AG09319 (cell line): ENCODE measurements around the gene RSRC1.
"Not testable (repeated sequence)": the region's sequence is repeated elsewhere in the genome, so short reads cannot be mapped to it uniquely, and the experiment has no call there.

ENCODE experiments used
- DNase-seq: peaks from one replicate; pipeline ENCODE4 v3.0.0-alpha.2; 2010; ENCODE audit warnings: low read depth; ENCODE audit errors: extremely low read depth
- CTCF ChIP-seq: IDR thresholded peaks from 2 replicates; pipeline ENCODE4 v1.5.1; 2011; ENCODE audit warnings: low read depth, mild to moderate bottlenecking, inconsistent platforms, low read length, moderate library complexity

RSRC1 gene

DNA sequence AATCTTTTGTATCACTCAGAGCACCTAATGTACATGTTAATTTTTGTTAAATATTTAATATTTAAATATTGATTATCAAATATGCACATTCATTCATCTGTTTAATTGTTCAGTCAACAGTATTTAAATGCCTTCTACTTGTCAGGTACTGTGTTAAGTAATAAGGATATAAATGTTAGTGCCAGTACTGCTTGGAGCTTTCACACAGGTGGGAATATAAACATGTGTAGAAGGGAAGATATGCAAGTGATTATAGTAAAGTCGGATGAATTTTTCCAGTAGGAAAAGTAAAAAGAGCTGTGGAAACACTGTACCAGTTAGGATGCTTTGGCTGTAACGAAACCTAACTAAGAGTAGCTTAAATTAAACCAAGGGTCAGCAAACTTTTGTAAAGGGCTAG lies 95.4 kb downstream of the RSRC1 start:
- no peak for TF ChIP-seq CTCF
- no peak for DNase-seq

DNA sequence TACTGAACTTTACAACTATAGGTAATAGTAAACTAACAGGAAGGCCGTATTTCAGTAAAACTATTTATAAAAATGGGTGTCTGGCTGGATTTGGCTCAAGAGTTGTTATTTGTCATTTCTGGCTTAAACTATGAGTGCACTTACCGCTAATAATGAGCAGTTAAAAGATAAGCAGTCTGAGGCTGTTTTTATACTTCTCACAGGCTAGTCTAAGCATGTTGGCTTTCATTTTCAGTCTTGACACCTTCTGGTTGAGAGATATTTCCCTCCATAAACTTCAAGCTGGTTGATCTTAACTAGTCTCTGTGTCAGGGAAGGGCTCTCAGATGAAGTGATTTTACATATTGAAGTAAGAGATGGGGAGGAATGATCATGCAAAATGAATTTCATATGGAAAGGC lies 96.1 kb downstream of the RSRC1 start:
- no peak for DNase-seq
- TF ChIP-seq CTCF, result no peak

DNA sequence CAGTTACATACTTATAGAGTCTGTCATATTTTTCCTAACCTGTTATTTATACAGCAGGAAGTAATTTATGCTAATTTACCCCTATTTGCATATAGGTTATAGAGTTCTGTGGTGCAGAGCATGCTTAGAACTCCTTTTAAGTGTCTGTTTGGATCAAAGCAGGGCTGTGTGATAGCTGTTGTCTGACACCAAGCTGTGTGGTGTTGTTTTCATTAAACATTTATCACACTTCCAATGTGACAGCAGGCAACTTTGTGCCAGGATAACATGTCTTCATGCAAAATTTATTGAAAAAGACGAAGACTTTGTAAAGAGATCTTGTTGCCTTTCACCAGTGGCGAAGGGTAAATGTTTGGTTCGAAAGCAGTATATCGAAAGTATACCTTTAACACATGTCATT lies 100.2 kb downstream of the RSRC1 start:
- TF ChIP-seq CTCF, result no peak

GRCh38 chr3:158213461-158213860 lies 103.6 kb downstream of the RSRC1 start:
- DNase-seq, result no peak
- TF ChIP-seq CTCF, result no peak

More for the DNA sequence above, 100.2 kb downstream of the RSRC1 start:
- no peak for DNase-seq

GRCh38 chr3:158217992-158218391 lies 108.1 kb downstream of the RSRC1 start:
- TF ChIP-seq CTCF, result no peak
- no peak for DNase-seq

GRCh38 chr3:158220575-158220974 lies 110.7 kb downstream of the RSRC1 start:
- TF ChIP-seq CTCF, result no peak
- no peak for DNase-seq

DNA sequence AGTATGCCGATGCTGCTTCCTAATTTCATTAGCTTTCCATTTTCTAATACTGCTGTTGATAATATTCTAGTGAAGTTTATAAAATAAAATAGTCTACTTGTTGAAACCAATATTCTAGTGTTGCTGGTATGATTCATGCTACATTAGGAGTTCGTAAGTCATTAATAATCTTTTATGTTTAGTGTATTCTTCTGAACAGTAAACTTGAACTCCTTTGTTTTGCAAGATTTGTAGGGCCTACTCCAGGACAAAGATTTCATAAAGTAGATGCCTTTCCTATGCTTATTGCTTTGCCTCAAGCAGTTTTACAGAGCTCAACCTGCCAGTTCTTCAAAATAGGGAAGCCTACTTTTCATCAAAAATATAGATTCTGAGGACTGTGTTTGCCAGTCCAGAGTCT lies 111.5 kb downstream of the RSRC1 start:
- DNase-seq, result no peak
- no peak for TF ChIP-seq CTCF

DNA sequence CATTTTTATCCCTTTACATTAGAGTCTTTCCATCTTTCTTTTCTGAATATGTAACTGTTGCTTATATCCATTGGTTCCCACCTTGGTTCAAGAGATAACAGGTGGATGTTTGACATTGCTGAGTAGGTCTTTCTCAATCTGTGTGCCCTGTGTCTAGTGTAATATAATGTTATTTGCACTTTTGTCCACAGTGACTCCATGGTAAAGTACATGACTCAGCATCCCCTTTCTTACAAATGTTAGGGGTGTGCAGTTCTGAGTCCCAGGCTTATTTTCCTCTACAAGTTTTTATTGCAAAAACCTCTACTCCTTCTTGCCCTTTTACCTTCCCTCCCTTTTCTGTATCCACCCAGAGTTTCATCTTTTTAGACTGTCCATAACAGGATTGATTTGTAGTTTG lies 116.5 kb downstream of the RSRC1 start:
- no peak for TF ChIP-seq CTCF
- no peak for DNase-seq

DNA sequence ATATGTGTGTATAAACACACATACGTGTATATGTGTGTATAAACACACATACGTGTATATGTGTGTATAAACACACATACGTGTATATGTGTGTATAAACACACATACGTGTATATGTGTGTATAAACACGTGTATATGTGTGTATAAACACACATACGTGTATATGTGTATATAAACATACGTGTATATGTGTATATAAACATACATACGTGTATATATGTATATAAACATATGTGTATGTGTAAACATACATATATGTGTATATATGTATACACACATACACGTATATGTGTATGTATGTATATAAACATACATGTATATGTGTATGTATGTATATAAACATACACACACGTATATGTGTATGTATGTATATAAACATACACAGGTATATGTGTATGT lies 119.1 kb downstream of the RSRC1 start:
- DNase-seq, result not testable (repeated sequence)
